HG03060 (cell line): ENCODE data around the gene MAEA.
"Not testable (repeated sequence)": the region's sequence is repeated elsewhere in the genome, so short reads cannot be mapped to it uniquely, and the experiment has no call there.

Source experiments
- ATAC-seq: cut with Tn5 transposase; IDR thresholded peaks from one replicate; pipeline ENCODE4 v1.9.1; 2021; ENCODE audit warnings: low read depth, moderate number of reproducible peaks; ENCODE audit not compliant: unreplicated experiment

Gene MAEA

DNA sequence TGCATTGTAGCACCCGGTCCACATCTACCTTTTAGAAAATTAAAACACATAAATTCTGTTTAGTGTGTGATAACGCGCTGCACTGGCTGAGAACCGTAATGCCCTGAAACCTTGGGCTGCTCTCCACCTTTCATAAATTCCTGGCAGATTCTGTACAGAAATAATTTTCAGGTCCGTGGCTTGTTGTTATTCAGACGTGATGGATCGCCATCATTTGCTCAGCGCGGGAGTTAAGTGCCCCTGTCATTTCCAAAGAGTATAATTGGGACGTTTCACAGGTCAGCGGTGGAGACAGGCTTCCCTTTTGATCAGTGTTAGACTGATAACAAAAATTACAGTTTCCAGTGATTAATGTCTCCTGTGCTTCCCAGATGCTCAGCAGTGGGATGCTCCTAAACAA, 73.8 kb downstream of the MAEA start:
- no peak for ATAC-seq

DNA sequence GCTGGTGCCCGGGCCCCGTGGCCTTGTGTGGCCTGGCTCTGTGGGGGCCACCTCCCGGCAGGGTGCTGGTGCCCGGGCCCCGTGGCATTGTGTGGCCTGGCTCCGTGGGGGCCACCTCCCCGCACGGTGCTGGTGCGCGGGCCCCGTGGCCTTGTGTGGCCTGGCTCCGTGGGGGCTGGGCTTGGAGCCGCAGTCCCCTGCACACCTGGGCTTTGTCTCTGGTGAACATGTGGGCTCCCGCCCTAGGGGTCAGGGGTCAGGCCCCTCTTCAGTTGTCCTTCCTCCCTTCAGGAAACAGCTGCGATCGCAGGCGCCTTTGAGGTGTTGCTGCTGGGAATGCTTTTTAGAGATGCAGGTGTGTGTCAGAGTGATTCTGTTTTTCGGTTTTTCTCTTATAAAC, 74.5 kb downstream of the MAEA start:
- ATAC-seq = no peak

DNA sequence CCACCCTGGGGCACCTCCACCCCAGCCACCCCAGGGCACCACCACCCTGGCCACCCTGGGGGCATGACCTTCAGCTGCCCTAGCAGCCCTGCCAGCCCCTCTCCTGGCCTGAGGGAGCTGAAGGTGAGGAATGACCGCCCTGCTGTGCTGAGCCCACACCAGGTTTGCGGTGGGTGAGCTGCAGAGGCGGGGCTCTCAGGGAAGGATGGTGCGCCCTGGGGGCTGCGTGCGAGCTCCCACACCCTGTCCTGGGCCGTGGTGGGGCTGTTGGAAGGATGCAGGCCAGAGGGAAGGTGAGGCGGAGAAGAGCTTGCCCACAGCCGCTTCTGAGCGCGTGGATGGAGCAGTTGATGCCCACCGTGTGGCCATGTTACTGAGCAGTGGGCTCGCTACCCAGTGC, 75.1 kb downstream of the MAEA start:
- no peak for ATAC-seq

- ATAC-seq = no peak
Measured at GRCh38 chr4:1365271-1366178, 75.8 kb downstream of the MAEA start.

GRCh38 chr4:1366371-1367229, 76.9 kb downstream of the MAEA start:
- ATAC-seq = no peak

- ATAC-seq = no peak
Measured at GRCh38 chr4:1367230-1367935, 77.7 kb downstream of the MAEA start.

GRCh38 chr4:1367936-1368289, 78.2 kb downstream of the MAEA start:
- ATAC-seq = no peak

GRCh38 chr4:1368421-1369090, 78.9 kb downstream of the MAEA start:
- no peak for ATAC-seq

GRCh38 chr4:1369091-1369450, 79.4 kb downstream of the MAEA start:
- no peak for ATAC-seq

GRCh38 chr4:1369479-1370079, 79.9 kb downstream of the MAEA start:
- no peak for ATAC-seq

- ATAC-seq = no peak
Measured at GRCh38 chr4:1370321-1371124, 80.8 kb downstream of the MAEA start.

DNA sequence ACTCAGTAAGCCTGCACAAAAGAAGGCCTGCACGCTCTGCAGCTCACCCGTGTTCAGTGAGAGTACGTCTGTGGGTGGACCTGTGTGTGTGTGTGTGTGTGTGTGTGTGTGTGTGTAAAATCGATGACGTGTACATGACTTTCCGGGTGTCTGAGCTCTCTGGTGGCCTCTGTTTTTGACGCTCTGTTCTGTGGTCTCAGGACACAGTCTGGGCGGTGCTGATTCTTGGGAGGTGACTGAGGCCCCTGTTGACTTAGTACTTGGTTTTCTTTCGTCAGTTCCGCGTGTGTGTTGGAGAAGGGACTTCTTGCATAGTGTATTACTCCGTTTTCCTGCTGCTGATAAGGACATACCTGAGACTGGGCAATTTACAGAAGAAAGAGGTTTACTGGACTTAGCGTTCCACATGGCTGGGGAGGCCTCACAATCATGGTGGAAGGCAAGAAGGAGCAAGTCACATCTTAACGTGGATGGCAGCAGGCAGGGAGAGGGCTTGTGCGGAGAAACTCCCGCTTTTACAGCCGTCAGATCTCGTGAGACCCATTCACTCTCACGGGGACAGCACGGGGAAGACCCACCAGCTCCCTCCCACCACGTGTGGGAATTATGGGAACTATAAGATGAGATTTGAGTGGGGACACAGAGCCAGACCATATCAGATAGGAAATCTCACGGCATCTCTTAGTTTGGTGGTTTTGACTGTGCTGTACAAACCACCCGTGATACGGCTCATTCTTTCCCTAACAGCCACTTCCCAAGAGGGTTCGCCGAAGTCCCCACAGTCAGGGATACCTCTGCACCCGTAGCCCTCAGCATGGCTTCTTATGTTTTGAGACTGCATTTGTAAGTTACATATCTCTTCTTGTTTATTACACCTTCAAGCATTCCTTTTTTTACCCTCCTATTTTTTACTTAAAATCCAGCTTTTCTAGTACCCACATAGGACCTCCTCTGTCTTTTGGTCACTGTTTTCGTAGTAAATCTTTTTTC, 81.8 kb downstream of the MAEA start:
- no peak for ATAC-seq

DNA sequence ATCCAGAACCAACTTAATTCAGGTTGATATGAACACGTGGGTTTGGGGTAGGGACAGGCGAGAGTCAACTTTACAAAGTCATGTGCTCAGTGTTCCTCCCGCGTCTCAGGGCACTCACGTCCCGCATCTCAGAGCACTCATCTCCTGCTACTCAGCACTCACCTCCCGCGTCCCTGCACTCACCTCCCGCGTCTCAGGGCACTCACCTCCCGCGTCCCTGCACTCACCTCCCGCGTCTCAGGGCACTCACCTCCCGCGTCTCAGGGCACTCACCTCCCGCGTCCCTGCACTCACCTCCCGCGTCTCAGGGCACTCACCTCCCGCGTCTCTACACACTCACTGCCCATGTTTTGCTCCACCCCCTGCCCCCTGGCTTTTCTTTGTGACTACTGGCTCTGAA, 82.9 kb downstream of the MAEA start:
- ATAC-seq = not testable (repeated sequence)

- ATAC-seq = no peak
Measured at GRCh38 chr4:1373892-1374705, 84.4 kb downstream of the MAEA start.

DNA sequence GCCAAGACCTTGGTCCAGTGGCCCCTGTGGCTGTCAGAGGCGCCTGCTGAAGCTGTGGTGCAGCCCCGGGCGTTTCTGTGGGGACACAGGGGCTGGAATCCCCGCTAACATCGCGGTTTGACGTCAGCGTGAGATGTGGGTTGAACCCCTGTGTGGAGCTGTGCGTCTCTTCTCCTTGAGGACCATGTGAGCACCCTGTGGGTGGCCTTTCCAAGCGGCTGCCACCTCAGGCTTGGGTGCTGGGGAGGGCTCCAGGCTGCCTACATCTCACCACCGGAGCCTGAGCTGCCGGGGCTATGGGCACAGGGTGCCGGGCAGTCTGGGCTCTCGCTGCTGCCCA, 85.0 kb downstream of the MAEA start:
- no peak for ATAC-seq

GRCh38 chr4:1375051-1375721, 85.5 kb downstream of the MAEA start:
- no peak for ATAC-seq

DNA sequence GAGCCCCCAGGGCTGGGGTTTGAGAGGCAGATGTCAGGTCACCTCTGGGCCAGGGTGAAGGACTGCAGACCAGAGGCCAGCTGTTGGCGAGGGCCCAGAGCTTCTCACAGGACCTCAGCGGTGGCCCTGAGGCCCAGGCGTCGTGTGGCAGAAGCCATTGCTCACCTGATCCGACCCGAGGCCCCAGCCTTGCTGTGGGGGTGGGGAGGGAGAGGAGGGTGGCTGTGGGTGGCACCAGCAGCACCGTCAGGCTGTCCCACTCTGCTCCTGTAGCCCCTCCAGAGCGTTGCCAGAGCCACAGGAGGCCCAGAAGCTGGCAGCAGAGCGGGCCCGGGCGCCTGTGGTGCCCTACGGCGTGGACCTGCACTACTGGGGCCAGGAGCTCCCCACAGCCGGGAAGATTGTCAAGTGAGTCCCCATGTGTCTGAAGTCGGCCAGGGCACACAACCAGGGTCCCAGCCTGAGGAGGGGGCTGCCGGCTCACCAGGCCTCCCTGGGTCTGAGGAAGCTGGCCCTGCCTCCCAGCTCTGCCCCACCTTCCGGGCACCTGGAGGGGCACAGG, 86.2 kb downstream of the MAEA start:
- no peak for ATAC-seq
